Dermis microvascular lymphatic vessel endothelial cell (primary cell): Measurements from ENCODE around the gene RIOK2. TPM values are rescaled to one million over a fixed set of nuclear protein-coding genes. Genes with fewer than 3 reads are reported as not detected.

Experiments used
- DNase-seq, 2 donors: peaks; one replicate each; pipeline versions ENCODE4 v3.0.0 to v3.0.0-alpha.2; 2010; ENCODE audit warnings: low read depth in 2 of 2
- total RNA-seq: library from RNA; depleted of rRNA; stranded (reverse); fragments of >200 nt; gene quantifications from 2 replicates; pipeline ENCODE4 v1.2.1, GENCODE V29; 2014

Gene RIOK2
- total RNA-seq, 1 donor from 2014 or later, result 14.8 TPM

DNA sequence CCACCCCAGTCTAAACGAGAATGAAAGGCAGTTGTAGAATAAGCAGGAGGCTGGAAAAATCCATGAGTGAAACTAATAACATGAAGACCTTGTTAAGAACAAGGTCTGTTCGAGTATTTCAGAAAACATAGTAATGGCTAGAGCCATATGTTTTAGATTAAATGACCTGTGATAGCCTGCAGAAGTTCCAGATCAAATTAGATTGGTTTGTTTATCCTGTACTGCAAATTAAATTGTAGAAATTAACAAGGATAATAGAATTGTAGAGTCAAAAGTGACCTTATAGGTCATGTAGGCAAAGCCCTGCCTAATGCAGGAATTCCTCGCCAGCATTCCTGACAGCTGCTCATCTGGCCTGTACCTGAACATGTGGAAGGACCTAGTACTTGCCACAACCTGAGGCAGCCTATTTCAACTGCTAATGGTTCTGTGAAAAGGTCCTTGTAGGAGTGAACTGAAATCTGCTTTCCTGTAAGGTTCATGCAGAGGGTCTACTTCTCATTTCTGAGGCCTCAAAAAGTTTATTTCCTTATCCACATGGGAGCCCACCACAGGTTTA, 57.8 kb downstream of the RIOK2 start:
- DNase-seq, result no peak

DNA sequence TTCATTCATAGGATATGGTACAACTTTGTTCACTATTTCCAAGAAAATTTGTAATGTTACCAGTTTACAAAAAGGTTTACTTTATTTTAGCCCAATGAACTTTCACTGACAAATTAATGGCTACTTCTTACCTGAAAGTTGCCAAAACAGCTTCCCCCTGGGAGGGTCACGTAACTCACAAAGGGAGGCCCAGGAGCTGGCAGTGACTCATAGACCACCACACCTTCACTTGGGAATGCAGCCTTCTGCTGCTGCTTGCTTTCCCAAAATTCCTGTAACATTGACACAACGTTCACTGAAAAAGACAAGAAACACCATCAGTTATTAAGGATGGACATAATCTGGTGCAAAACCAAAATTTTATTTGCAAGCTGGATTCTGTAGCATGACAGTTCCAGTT, 58.7 kb downstream of the RIOK2 start:
- DNase-seq, result no peak

DNA sequence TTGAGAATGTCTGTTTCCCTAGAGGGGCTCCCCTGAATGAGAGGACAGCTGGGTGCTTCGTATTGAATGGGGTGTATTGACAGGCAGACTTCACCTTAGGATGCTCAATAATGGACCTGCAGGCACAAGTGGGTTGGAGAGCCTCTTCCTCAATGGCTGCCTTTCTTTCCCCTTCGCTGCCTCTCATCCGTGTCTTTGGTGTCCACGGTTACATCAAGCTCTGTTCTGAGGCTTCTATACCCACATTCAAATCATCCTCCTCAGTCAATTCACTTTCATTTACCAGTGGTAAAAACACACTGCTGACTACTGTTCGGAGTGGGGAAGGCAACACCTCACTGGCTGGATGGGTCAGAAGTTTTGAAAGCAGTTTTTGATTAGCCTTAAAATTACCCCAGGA, 61.2 kb downstream of the RIOK2 start:
- DNase-seq, result no peak

DNA sequence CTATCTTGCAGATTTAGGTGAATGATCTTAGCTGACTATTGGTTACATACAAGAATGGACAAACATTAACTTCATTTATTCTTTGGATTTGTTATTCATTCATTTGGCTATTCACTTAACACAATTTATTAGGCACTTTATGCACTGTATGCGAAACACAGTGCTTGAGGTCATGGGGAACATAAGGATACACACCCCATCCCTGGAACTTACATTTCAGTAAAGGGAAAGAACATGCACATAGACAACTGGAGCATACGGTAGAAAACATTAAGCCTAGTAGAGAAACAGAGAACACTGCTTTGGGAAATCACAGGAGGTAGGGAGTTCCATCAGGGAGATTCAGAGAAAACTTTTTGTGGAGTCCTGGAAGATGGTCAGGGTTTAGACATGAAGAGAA, 62.9 kb downstream of the RIOK2 start:
- DNase-seq, result no peak

DNA sequence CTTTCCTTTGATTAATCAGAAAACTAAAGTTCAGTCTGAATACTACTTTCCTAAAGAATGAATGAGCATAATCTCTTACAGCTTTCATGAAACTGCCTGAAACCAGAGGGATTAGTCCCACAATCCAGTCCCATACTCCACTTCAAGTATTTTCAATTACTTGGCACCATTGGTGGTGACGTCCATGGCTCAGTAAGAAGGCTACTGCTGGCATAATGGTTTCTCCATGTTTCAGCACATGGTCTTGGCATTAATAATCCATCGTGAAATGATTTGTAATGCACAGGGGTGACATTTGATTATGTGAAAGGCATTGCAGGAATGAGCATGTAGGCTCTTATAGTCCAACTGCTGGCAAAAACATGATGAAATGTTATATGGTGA, 64.0 kb downstream of the RIOK2 start:
- DNase-seq, result no peak

DNA sequence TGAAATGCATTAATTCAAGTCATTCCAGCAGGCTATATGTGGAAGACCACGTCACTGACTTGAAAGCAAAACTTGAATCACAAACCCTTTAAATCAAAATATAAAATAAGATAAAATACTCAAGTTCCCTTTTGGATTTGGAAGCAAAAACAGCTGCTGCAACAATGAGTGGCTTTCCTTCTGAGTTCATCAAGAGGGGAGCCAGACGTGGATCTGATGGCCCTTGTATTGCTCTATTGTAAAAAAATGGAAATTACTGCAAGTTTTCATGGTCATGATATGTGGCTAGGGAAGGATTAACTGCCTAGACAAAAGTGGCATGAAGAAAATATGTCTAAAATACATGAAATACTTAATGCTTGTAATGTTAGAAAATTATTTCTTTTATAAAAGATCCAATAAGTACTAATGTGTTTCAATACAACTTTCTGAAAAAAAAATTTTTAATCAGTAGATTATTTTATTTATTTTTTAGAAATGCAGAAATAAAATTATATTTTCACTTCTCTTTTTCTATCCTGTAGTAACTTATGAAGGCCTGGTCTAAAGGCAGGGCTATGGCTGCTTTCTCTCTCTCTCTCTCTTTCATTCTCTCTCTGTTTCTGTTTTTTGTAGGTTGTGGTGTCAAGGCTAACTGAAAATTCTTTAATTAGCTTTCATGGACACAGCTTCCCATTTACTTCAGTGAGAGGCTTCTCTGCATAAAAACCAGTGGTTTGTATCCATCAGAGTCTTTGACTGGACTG, 64.6 kb downstream of the RIOK2 start:
- DNase-seq, result no peak

DNA sequence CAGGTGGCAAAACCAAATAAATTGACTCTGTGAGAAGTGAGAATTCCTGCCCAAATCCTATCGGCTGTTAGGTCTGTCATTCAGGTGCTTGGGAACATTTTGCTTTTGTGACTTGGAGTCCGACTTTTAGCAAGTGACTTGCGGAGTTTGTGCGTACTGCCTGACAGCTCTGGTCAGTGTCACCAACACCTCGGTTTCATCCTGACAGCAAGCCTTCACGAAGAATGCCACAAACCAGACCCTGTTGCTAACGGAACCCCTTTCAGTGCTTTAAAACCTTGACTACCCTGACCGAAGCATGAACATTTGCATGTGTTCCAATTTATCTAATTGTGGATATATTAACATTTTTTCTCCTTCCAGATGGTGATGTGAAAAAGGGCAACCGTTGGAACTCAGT, 67.1 kb downstream of the RIOK2 start:
- no peak for DNase-seq

DNA sequence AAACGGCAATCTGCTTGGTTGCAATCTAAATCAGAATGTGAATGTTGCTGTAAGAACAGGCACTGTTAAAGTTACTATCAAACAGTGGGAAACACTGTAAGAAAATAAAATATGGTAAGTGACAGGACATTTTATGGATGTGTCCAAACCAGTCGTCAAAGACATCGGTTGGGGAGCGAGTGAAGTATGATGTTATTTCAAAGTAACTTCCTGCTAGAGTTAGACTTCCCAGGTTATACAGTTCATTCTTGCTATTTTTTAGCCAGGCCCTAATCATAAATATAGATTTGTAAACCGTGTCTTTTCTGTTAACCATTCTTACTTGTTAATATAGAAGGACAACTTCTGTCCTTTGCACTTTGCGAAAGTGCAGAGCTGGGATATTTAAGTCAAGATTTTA, 70.8 kb downstream of the RIOK2 start:
- DNase-seq, result no peak

DNA sequence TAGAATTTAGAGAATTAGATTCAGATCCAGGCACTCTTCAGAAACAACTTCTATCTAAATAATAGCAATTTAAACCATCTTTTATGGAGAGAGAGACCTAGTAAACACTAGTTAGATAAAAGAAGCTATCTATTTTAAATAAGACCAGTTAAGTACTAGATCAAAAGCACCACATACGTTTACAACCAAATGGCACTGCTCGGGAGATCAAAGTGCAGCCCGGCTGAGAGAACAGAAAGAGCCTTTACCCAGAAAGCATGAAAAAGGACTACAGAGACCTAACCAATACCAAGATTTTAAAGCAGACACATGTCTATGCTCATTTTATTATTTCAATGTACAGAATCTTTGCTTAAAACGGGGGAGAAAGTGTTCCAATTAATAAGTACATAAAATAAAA, 71.4 kb downstream of the RIOK2 start:
- DNase-seq, result no peak

DNA sequence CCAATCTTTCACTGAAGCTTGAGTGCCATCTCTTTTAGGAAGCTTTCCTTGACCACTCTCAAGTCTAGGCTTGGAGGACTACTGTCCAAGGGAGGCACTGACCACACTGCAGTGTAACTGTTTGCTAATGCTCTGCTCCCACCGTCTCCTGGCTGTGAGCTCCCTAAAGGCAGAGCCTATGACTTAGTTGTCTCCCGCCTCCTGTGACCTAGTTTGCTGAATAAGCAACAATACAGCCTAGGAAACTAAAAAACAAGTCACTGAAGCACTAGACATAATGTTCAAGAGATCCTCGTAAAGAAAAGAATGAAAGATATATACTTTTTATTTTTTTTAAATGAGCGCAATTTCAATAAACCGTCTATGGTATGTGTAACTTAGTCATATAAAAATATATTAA, 72.0 kb downstream of the RIOK2 start:
- DNase-seq, result no peak

Other genes with a start within 250 kb of the RIOK2 start
- gene LNPEP, start 247.2 kb downstream of the RIOK2 start, total RNA-seq, result 27.5 and 30.3 TPM in 2 replicates
- not detected in 2 replicates for gene LIX1, start 40.6 kb downstream of the RIOK2 start, total RNA-seq